HepG2 (cell line): ENCODE data around the gene PBX2. TPM values are rescaled to one million over a fixed set of nuclear protein-coding genes. Genes with fewer than 3 reads are reported as not detected.

ENCODE experiments used
- ARNTL ChIP-seq: sonication (generic); formaldehyde crosslinking; IDR thresholded peaks from 2 replicates; pipeline ENCODE4 v1.4.0; 2020; ENCODE audit warnings: mild to moderate bottlenecking, missing genetic modification reagents
- BCLAF1 ChIP-seq: fragments of 450-650 bp; IDR thresholded peaks from 2 replicates; pipeline ENCODE4 v1.6.1; 2017; ENCODE audit warnings: mild to moderate bottlenecking
- NR3C1 ChIP-seq: sonication (generic); formaldehyde crosslinking; IDR thresholded peaks from 2 replicates; pipeline ENCODE4 v1.4.0; 2020; ENCODE audit warnings: missing genetic modification reagents
- POGK ChIP-seq: sonication (generic); formaldehyde crosslinking; conservative IDR thresholded peaks from 2 replicates; pipeline ENCODE4 v1.8.0; 2022; ENCODE audit warnings: mild to moderate bottlenecking, moderate library complexity, missing genetic modification reagents
- POGZ ChIP-seq: sonication (generic); formaldehyde crosslinking; IDR thresholded peaks from 2 replicates; pipeline ENCODE4 v1.4.0; 2020; ENCODE audit warnings: mild to moderate bottlenecking, missing genetic modification reagents
- ZBTB40 ChIP-seq, 2 experiments: fragments of 450-650 bp in 1 of 2; sonication (generic) in 1 of 2; formaldehyde crosslinking in 1 of 2; IDR thresholded peaks; 2 replicates each; pipeline versions ENCODE4 v1.6.1 to v1.8.0; 2016 to 2022; ENCODE audit warnings: antibody characterized with exemption in 1 of 2, mild to moderate bottlenecking in 1 of 2, missing genetic modification reagents in 1 of 2
- ZBTB43 ChIP-seq: sonication (generic); formaldehyde crosslinking; conservative IDR thresholded peaks from 2 replicates; pipeline ENCODE4 v1.4.0; 2020; ENCODE audit warnings: missing genetic modification reagents
- ZNF296 ChIP-seq: sonication (generic); formaldehyde crosslinking; conservative IDR thresholded peaks from 2 replicates; pipeline ENCODE4 v1.5.0; 2020; ENCODE audit warnings: mild to moderate bottlenecking, missing genetic modification reagents
- ZNF547 ChIP-seq: sonication (generic); formaldehyde crosslinking; IDR thresholded peaks from 2 replicates; pipeline ENCODE4 v1.5.1; 2020; ENCODE audit warnings: mild to moderate bottlenecking, missing genetic modification reagents
- ZNF552 ChIP-seq: sonication (generic); formaldehyde crosslinking; IDR thresholded peaks from 2 replicates; pipeline ENCODE4 v1.9.0; 2022; ENCODE audit warnings: missing genetic modification reagents, mild to moderate bottlenecking, borderline replicate concordance
- ZNF777 ChIP-seq: sonication (generic); formaldehyde crosslinking; IDR thresholded peaks from 2 replicates; pipeline ENCODE4 v1.4.0; 2020; ENCODE audit warnings: missing genetic modification reagents
- polyA plus RNA-seq, 8 experiments: library from polyadenylated mRNA; depleted of rRNA in 3 of 8; stranded (reverse) in 7 of 8; unstranded in 1 of 8; fragments of >200 nt; fragmentation: Illumina TruSeq in 4 of 8; extraction: Trizol in 4 of 8; gene quantifications; 2 replicates each; pipeline versions ENCODE4 v1.2.1 to v1.2.3, GENCODE V29; 2011 to 2016; ENCODE audit warnings: low read depth in 4 of 8, missing spikeins in 1 of 8, mixed read lengths in 1 of 8; ENCODE audit not compliant: insufficient read depth in 1 of 8
- total RNA-seq, 5 experiments: library from RNA; depleted of rRNA; stranded (reverse); fragments of >200 nt; fragmentation: Illumina TruSeq; extraction: Trizol; gene quantifications; 2 replicates each; pipeline ENCODE4 v1.2.3, GENCODE V29; 2016; ENCODE audit warnings: low read depth in 1 of 5

PBX2 gene
- total and polyA plus RNA-seq, 2 of the 13 experiments (the other 11 are each of a cell fraction or from before 2014, with no cell fraction given): 42.3 to 77.8 TPM

- TF ChIP-seq ZBTB40 (IDR thresholded peaks at IDR 0.05) (no peak), ZBTB40 (CRISPR knock-in tag; IDR thresholded peaks at IDR 0.05) (peak; percentile 83), BCLAF1 (no peak), ZNF552 (CRISPR knock-in tag) (peak; percentile 82), POGZ (CRISPR knock-in tag) (no peak; the same call in 1 of the 2 replicates), POGK (no peak), ZNF547 (peak; percentile 94), ARNTL (CRISPR knock-in tag) (peak; percentile 41; the same call in 1 of the 2 replicates), ZBTB43 (no peak; the same call in 1 of the 2 replicates), ZNF296 (CRISPR knock-in tag) (no peak), NR3C1 (CRISPR knock-in tag) (no peak), ZNF777 (no peak)
These were observed 6.1 kb upstream of the PBX2 start (continued) for GRCh38 chr6:32195902-32196681.
